HG03025 (cell line): Measurements from ENCODE around the gene LYRM2.

Source experiments
- ATAC-seq: cut with Tn5 transposase; IDR thresholded peaks from one replicate; pipeline ENCODE4 v1.9.1; 2021; ENCODE audit warnings: mild to moderate bottlenecking, moderate library complexity; ENCODE audit not compliant: unreplicated experiment, low FRiP score

LYRM2 gene, protein sequence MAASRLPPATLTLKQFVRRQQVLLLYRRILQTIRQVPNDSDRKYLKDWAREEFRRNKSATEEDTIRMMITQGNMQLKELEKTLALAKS

DNA sequence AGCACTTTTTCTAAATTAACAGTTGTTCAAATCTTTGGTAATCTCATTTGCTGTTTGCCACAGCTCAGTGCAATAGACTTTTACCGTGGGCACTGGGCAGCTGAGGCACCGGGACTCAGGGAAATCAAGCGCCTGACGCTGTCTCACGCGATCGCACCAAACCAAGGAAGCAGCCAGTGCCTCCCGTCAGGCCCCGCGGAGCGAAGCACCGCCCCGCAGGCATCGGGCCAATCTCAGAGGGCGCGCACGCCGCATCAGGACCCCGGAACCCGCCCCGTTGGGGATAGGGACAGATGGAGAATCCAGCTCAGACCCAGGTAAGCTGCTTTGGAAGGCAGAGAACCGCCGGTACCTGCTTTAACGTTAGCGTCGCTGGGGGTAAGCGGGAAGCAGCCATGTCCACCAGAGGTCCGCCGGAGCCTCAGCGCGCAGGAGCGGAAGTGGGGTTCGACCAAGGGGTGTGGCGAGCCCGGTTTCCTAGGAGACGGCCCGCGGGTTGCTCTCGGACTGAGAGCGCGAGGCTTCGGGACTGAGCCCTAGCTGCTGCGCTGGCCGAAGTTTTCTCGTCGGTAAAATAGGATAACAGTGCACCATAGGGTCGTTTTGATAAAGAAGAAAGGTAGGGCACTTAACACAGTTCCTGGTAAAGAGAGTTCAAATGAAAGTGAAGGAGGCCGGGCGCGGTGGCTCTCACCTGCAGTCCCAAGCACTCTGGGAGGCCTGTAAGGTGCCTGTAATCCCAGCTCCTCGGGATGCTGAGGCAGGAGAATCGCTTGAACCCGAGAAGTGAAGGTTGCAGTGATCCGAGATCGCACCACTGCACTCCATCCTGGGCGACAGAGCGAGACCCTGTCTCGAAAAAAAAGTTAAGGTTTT, at the start of gene LYRM2:
TSS of gene LYRM2 (minus strand) at position 428 of the 876 bp plus-strand sequence. CDS start at position 397, 31 bp downstream.
- peak; percentile 99 for ATAC-seq

DNA sequence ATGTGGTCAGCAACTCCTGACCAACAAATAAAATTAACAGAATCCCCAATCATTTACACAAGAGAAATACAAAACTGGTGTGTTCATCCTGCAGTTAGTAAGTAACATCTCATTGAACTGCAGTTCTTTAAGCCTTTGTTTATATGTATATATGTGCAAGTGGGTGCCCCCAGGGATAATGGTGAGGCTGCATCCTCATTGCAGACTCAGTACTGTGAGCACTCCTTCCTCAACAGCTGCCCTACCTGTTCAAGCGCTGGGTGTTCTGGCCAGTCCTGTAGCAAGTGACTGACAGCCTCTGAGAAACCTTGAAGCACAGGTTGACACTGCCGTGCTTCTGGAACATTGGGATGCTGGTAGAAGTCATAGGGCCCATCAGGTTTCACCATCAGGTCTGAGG, 49.8 kb upstream of the LYRM2 start:
- ATAC-seq = no peak

DNA sequence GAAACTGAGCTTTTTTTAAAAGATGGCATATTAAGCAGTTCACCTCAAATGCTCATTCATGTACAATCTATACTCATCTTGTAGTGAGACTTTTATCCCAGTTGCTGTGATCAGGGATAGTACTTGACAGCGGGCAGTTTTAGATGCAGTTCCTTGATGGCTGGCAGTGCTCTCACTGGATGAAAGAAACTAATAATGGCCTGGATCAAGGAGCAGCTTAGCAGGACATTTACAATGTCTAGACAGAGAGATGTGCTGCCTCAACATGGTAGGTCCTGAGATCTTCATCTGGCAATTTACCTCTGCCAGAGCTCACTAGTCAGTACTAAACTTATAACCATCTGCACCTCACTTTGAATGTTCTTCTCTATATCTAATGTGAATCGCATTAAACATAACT, 46.8 kb upstream of the LYRM2 start:
- no peak for ATAC-seq

DNA sequence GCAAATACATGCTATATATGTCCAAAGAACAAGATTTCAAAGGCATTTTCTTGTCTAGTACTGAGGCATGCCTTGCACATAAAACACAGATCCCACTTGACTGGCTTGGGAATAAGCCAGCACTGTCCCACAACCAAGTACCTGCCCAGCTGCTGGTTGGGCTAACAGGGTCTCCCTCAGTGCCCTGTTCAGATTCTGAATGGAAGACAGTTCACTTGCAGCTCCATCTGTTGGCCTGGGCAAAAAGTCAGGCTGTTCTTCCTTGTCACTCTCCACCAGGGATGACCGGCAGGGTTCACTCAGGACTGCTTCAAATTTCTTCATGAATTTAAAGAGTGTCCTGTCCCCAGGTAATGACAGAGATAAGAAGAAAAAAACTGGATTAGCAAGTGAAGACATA, 44.4 kb upstream of the LYRM2 start:
- no peak for ATAC-seq

DNA sequence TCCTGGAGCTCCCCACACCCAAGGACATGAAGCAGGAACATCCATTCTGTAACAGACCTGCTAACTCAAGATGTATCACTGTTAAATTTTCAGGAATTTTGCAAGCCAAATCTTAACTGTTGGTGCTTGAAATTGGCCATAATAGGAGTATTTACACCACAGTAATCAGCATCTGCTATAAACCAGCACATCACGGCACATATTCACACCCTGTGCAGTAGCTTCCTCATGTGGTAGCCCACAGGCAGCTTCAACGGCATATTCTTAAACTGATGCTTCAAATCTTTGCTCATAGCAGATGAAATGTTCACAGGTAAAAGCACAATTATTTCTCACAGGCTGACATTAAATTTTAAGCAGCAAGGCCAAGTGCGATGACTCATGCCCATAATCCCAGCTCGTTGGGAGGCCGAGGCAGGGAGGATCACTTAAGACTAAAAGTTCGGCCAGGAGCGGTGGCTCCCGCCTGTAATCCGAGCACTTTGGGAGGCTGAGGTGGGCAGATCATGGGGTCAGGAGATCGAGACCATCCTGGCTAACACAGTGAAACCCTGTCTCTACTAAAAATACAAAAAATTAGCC, 43.5 kb upstream of the LYRM2 start:
- no peak for ATAC-seq

DNA sequence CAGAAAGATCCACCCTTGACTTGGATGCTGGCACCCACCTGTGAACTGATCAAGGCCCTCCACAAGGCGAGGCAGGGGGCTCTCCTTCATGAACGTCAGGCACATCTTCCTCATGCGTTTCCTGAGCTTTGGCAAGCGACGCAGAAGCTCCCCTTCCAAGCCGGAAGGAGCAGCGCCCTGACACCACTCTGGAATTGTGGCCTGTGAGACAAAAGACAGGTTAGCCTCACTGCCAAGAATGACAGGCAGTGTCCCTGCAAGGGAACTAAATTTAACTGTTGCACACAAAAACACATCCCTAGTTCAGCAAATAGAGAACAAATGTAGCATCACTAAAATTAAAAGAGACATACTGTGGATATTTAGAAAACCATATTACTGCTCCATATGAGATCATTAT, 42.0 kb upstream of the LYRM2 start:
- ATAC-seq = no peak

DNA sequence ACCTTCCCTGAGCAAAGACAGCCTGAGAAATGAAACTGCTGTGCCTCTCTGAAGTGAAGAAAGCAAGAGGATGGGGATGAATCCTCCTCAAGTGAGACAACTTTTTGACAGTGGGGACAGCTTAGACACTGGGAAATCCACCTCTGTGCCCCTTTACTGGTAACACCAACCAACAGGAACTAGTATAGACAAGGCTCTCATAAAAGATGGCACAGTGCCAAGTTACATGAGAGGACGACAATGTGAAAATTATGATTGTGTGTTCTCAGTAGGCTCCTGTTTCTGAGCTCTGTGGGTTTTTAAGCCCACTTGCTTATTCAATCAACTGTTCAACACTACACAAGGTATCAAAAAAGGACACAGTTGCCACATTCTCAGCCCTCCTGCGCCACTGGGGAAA, 41.6 kb upstream of the LYRM2 start:
- ATAC-seq = no peak

DNA sequence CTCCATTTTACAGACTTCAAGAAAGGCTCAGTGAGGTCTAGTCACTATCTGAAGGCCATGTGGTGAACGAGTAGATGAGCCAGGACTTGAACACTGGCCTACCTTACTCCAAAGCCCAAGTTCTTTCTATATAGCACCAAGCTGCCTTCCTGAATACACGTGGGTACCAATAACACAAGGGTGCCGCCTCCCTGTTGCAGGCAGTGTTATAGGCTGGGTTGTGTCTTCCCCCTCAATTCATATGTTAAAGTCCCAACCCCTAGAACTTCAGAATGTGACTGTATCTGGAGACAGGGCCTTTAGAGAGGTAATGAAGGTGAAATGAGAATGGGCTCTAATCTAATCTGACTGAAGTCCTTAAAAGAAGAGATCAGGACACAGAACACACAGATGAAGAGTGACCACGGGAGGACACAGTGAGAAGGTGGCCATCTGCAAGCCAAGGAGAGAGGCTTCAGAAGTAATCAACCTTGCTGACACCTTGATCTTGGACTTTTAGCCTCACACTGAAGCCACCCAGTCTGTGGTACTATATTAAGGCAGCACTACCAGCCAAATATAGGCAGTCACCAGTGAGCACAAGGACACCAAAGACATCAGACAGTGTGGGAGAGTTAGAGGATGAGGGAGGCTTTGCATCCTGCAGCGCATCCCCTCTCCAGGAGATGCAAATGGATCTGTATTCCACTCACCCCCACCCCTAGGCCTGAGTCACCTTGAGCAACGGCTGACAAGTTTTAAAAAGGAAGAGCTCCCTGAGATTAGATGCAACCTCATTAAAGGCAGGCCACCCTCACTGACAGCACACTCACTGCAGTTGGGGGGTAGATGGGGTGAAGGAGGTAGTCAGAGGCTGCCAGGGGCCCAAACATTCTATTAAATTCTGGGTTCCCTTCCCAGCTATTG, 40.9 kb upstream of the LYRM2 start:
- ATAC-seq = no peak

DNA sequence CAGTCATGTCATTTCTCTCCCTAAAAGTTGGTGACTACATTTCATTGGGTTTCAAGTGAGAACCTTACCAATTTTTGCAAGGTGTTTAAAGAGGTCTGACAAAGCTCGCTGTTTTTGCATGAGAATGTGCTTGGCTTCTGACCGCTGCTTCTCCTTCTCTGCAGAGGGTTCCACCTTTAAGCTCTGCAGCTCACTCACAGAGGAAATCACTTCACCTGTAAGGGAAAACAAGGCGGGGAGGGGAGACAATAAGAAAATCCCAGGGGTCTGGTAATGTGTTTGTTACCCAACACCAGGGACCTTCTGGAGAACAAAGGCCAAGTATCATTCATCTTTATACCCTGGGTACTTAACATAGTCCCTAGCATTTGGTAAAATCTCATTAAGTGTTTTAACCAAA, 40.0 kb upstream of the LYRM2 start:
- ATAC-seq = no peak

DNA sequence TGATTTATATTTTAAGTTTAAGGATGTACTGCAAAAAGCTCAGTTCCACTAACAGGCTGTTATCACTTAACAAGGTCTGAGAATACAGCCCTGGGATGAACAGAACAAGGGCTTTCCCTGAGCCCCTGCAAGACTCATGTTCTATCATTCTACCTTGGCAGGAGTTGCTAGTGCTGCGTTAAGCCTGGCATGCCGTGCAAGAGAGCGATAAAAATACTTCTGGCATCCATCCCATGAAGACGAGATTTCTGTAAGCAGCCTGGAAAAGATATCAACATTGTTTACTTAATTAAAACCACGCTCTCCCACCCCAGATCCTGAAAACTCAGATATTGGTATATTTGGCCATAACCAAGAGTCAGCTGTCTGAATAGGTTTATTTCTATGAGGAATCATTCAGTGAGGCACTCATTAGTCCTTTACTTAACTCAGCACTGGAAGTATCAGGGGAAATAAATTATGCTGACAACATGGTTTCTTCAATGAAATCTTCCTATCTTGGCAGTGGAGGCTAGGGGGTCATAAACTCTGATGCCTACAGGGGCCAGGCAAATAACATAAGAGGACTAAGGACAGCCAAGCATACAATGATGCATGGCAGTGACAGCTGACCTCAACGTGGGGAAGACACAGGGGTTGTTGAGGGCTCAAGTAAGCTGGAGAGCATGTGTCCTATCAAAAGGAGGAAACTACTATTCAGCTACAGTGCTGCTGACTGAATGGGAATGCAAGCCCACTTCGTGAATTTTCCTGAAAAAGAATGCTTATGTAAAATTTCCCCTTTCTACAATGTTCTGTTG, 37.6 kb upstream of the LYRM2 start:
- ATAC-seq = no peak

DNA sequence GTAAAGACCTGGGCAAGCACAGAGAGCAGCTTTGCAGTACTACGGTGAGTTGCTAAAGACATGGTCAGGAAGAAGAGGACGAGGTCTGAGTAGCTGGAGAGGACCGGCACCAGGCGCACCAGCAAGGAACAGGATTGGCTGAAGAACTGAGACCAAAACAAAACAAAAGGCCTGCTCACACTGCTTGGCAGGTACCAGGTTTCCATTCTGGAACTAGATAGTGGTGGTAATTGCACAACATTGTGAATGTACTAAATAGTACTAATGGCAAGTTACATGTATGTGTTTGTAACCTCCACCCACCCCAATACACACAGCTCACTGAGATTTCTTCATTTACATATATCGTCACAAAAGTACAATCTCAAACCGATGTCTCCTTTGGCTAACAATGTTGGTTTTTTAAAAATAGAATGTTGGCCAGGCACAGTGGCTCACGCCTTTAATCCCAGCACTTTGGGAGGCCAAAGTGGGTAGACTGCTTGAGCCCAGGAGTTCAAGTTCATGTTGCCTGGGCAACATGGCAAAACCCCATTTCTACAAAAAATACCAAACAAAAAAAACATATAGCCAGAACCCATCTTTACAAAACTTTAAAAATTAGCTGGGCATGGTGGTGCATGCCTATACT, 32.5 kb upstream of the LYRM2 start:
- no peak for ATAC-seq

DNA sequence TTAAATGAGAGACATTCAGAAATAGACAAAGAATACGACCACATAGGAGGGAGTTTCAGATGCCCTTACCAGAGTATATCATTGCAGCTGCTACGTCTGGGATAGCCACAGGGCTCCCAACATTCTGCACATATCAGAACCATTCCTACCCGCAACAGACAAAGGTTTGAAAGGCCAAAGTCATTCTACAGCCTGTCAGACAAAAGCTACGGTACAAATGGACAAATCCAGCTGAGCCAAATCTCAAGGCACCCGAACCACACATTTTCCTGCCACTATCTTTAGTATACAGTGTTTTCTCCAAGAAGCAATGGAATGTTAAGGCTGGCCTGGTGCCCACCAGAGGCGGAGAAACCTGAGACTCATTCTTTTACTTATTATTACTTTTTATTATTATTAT, 30.5 kb upstream of the LYRM2 start:
- ATAC-seq = no peak

DNA sequence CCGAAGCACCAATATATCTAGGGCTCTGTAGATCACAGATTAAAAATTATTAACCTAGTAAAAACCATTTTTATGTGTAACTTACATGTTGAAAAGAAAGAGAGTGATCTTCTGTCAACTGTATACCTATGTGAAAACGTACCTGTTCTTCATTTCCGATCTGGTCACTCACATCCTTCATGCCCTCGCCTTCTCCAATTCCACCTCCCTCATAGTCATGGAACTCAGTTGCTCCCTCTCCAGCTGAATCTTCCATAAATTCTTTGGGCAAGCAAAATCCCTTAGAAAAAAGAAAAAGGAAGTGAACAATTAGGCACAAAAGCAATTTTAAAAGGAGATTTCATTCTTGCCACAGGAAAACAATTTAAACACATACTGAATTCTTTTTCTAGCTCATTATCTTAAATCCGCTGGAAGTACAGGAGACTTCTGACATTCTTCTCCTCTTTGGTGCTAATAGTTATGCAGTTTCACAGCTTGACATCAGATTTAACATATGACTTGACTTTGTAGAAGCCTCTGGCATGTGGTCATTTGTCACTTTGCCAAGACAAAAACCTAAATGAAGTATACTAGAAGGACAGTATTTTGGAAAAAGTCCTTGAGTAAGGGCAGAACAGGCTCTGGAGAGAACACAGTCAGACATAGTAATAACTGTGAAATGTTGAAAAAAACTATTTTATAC, 29.5 kb upstream of the LYRM2 start:
- no peak for ATAC-seq

DNA sequence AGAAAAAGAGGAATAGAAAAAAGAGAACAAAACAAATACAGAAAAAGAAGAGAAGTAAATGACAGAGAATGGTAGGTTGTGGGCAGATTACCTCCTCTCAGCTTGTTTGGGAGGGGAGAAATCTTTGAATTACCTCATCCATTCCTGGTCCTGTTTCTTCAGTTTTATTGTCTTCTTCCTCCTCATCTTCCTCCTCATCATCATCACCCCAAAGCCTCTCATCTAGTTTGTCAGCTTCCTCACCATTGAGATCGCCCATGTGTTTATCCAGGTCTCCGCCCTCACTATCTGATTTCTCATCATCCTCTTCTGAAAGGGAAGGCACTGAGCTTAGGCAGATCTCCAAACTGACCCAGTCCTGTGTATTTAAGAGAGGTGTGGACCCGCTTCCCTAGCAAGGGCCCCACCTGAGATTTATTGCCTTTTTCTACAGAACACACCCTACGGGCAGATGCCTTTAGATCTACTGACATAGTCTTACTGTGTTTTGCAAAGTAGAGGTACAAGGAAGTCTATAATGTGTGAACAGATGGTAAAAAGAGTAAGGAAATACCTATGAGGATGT, 24.2 kb upstream of the LYRM2 start:
- ATAC-seq = no peak

DNA sequence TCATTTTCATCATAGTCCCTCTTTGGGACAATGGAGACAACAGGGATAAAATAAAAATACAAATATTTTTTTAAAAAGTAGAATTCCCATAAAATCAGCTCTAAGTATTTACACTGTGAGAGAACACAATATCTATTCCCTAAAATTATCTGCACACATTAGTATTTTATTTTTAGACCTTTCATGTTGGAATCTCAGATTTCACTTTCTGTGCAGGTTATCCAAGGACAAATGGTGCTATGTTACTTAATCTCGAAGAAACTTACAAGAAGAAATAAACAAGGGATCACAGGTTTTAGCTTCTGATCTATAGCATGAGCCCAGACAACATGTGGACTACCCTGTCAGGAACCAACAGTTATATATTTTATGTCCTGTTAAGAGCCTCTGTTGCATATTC, 23.0 kb upstream of the LYRM2 start:
- no peak for ATAC-seq

DNA sequence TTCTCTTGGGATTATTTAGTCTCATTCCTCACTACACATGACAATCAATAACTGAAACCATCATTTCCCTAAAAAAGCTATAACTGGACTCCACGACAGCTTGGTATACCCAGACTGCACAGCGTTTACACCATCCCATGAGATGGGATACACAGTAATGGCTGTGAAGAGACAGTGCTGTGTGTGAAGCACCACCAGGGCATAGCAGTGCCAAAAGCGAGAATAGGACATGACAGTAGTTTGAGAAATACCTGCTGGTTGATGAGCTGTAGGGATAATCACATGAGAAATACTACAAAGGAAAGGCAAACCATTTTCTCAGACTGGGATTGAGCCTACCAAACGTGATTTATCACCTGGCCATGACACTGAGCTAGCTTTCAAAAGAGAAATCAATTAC, 22.4 kb upstream of the LYRM2 start:
- no peak for ATAC-seq

DNA sequence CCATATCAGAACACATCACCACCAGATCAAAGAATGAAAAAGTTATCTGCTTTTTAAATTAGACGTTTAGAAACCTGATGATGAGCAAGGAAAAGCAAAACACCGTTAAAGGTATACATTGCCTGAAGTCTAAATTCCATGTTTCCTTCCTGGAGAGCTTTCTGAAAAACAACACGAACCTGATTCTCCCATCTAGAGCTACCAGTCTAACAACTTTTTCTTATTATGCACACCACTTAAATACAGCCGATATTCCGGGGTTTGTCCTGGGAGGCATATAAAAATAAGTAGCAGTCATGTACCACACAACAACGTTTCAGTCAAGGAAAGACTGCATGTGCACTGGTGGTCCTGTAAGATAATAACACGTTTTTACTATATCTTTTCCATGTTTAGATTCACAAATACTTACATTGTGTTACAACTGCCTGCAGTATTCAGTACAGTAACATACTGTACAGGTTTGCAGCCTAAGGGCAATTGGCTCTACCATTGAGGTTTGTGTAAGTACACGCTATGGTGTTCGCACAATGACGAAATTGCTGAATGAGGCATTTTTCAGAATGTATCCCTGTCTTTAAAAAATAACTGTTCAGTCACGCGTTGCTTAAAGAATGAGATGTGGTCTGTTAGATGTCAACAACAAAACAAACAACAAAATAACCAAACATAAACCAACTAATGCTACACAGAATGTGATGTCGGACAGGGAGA, 19.1 kb upstream of the LYRM2 start:
- no peak for ATAC-seq

DNA sequence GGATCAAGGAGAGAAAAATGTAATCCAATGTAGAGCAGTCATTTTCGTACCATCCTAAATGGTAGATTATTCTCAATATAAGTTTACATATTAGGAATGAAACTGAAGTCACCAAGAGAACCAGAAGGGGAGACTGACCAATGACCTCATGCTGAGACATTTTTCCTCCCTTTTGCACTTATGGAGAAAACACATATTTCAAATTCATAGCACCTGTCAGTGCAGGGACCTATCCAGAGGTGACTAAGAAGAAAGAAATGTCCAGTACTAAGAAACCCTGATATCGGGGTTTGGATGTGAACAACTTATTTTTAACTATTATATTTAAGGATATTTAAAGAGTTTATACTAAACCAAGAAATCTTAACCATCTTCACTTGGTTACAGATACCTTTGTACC, 16.6 kb upstream of the LYRM2 start:
- no peak for ATAC-seq
